Osteoblast (primary cell): Measurements from ENCODE around the gene CDX2. TPM values are rescaled to one million over a fixed set of nuclear protein-coding genes. Genes with fewer than 3 reads are reported as not detected.
A peak's percentile ranks its signal among the peaks of the same experiment; 100 is the strongest.

Experiments
- DNase-seq: peaks from one replicate; pipeline ENCODE4 v3.0.0; 2011; ENCODE audit warnings: low spot score, mixed read lengths; ENCODE audit not compliant: insufficient read length; ENCODE audit errors: missing footprints
- H2AFZ ChIP-seq: 2 replicates; pipeline ENCODE4 v1.6.0; 2011; ENCODE audit warnings: mild to moderate bottlenecking, low read length
- H3K27ac ChIP-seq: 2 replicates; pipeline ENCODE4 v1.5.1; 2011; ENCODE audit warnings: mild to moderate bottlenecking, low read depth, low read length, moderate library complexity
- H3K27me3 ChIP-seq: 2 replicates; pipeline ENCODE4 v1.6.0; 2012; ENCODE audit warnings: mild to moderate bottlenecking, control low read depth, inconsistent platforms, low read length, moderate library complexity; ENCODE audit not compliant: insufficient read depth
- H3K36me3 ChIP-seq: 2 replicates; pipeline ENCODE4 v1.5.1; 2011; ENCODE audit warnings: mild to moderate bottlenecking, low read length, control low read depth, moderate library complexity; ENCODE audit not compliant: insufficient read depth
- H3K4me1 ChIP-seq: 2 replicates; pipeline ENCODE4 v1.5.1; 2011; ENCODE audit warnings: mild to moderate bottlenecking, low read length, control low read depth, moderate library complexity; ENCODE audit not compliant: insufficient read depth
- H3K4me2 ChIP-seq: 2 replicates; pipeline ENCODE4 v1.6.0; 2011; ENCODE audit warnings: mild to moderate bottlenecking, low read length; ENCODE audit not compliant: insufficient read depth
- H3K4me3 ChIP-seq: fragments of 200-600 bp; sonication (generic); 3 replicates; pipeline ENCODE4 v1.5.1; 2012; ENCODE audit warnings: mild to moderate bottlenecking, low read length, inconsistent platforms; ENCODE audit not compliant: insufficient read depth
- H3K79me2 ChIP-seq: 2 replicates; pipeline ENCODE4 v1.6.0; 2012; ENCODE audit warnings: mild to moderate bottlenecking, low read length, control low read depth, inconsistent platforms; ENCODE audit not compliant: insufficient read depth
- H3K9me3 ChIP-seq: 2 replicates; pipeline ENCODE4 v1.5.1; 2011; ENCODE audit warnings: low read depth, low read length, control low read depth
- H4K20me1 ChIP-seq: 2 replicates; pipeline ENCODE4 v1.6.0; 2012; ENCODE audit warnings: mild to moderate bottlenecking, low read length, control low read depth; ENCODE audit not compliant: insufficient read depth
- total RNA-seq: library from RNA; depleted of rRNA; stranded (reverse); fragments of >200 nt; gene quantifications from 2 replicates; pipeline ENCODE4 v1.2.3, GENCODE V29; 2012
- TF ChIP-seq, protein P1 (sequence below): IDR thresholded peaks from 2 replicates; pipeline ENCODE4 v1.5.1; 2011; ENCODE audit warnings: mild to moderate bottlenecking, low read depth, low read length, moderate library complexity; ENCODE audit errors: extremely low read depth

CDX2 gene
- total RNA-seq, 1 donor = not detected

DNA sequence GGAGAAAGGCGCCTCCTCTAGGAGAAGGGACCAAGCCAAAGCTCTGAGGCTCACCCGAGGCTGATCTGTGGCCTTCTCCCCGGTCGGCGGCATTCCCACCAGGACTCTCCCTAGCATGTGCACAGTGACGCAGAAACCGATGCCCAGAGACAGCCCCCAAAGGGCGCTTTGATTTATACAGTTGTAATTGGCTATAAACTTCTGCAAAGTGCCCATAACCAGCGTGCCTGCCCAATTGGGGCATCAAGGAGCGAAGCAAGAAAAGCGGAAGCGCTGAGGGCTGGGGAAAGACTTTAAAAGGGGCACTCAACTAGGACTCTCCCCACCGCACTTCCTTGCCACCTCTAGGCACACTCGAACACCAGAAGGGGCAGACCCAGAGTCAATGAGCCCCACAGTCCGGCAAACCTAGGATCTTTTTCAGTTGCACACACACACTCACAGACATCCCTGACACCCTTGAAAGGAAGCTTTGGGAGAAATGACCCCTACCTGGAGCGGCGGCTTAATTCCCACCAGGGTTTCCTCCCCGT is 1.8 kb downstream of the CDX2 start:
- Histone ChIP-seq H3K36me3 (no peaks in the 10 kb centered on the region), H3K4me1 (no peaks in the 10 kb centered on the region), H3K4me3 (no peak overlapping the region), H3K27ac (no peak overlapping the region), H2AFZ (no peak overlapping the region), H3K27me3 (peaks cover 79% of the 10 kb centered on the region), H3K4me2 (no peak overlapping the region), H3K79me2 (no peaks in the 10 kb centered on the region), H4K20me1 (no peaks in the 10 kb centered on the region), H3K9me3 (no peaks in the 10 kb centered on the region)
- peak; percentile 67 for DNase-seq
- TF ChIP-seq, protein P1, sequence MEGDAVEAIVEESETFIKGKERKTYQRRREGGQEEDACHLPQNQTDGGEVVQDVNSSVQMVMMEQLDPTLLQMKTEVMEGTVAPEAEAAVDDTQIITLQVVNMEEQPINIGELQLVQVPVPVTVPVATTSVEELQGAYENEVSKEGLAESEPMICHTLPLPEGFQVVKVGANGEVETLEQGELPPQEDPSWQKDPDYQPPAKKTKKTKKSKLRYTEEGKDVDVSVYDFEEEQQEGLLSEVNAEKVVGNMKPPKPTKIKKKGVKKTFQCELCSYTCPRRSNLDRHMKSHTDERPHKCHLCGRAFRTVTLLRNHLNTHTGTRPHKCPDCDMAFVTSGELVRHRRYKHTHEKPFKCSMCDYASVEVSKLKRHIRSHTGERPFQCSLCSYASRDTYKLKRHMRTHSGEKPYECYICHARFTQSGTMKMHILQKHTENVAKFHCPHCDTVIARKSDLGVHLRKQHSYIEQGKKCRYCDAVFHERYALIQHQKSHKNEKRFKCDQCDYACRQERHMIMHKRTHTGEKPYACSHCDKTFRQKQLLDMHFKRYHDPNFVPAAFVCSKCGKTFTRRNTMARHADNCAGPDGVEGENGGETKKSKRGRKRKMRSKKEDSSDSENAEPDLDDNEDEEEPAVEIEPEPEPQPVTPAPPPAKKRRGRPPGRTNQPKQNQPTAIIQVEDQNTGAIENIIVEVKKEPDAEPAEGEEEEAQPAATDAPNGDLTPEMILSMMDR = no peak

DNA sequence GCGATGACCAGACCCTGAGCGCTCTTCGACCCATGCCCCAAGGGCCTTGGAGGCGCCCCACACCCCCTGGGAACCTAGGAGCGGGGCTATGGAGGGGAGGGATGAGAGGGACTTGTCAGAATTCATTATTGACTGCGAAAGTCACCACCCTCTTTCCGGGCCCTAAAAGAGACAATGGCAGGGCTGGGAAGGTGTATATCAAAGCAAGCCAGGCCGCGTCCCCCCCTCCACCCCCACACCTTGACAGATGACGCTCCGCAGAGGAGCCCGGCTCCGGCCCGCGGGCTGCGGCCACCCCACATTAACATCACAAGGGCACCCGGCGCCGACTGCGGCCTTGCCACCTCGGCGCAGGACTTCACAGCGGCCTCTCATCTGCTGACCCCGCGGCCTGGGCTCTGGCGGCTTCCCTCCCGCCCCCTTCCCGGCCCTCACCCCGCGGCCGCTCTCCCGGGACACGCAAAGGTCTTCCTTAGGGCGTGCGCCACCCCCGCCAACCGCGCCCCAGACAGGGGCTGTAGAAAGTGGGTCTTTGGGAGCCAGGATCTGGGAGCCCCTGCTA is 2.4 kb downstream of the CDX2 start:
- no peak overlapping the region for H3K4me2 ChIP-seq
- H3K27ac ChIP-seq = no peak overlapping the region
- H3K4me1 ChIP-seq = no peaks in the 10 kb centered on the region
- H3K27me3 ChIP-seq = peaks cover 79% of the 10 kb centered on the region
- peak; percentile 86 for DNase-seq
- H2AFZ ChIP-seq = no peak overlapping the region
- TF ChIP-seq, protein P1 = no peak
- no peaks in the 10 kb centered on the region for H3K79me2 ChIP-seq
- H3K36me3 ChIP-seq = no peaks in the 10 kb centered on the region
- H3K4me3 ChIP-seq = no peak overlapping the region
- H3K9me3 ChIP-seq = no peaks in the 10 kb centered on the region
- H4K20me1 ChIP-seq = no peaks in the 10 kb centered on the region

DNA sequence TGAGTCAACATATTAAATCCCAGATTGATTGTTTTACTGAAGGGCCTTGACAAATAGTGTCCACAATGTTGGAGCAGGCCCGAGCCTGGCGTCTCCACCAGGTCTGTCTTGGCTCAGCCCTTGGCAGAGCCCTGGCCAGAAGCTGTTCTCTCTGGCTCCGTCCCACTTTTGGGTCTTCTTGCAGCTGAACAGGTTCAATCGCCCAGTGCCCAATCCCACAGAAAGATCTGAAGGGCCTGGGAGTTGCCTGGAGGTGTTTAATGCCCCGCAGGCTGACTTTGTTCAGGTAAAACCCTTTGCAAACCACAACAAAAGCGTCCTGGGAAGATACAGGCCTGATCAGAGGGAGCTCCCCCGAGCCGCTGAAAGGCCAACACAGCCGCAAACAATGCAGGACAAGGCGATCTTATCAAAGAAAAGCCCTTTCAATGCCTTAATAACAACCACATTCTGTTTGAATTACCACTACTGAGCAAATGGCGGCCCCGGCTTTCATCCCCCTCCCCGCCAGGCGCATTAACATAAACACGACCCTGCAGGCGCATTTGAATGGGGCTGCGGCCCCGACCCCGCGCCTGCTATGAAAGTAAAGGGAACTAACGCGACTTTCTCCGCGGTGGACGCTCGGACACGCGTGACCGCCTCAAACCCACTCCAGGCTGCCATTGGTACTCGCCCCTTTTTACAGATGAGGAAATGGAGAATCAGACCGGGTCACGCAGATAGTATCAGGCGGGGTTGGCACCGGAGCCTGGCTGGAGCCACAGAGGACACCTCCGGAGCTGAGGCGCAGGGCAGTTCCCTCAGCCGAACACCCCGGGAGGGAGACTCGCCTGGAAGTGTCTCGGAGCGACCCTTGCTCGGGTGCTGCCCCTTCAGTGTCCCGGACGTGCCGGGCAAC is 3.1 kb downstream of the CDX2 start:
- Histone ChIP-seq H3K36me3 (no peaks in the 10 kb centered on the region), H4K20me1 (no peaks in the 10 kb centered on the region), H3K4me1 (no peaks in the 10 kb centered on the region), H3K4me3 (no peak overlapping the region), H3K79me2 (no peaks in the 10 kb centered on the region), H2AFZ (no peak overlapping the region), H3K27ac (no peak overlapping the region), H3K9me3 (no peaks in the 10 kb centered on the region), H3K4me2 (no peak overlapping the region), H3K27me3 (peaks cover 79% of the 10 kb centered on the region)
- DNase-seq = peak; percentile 82
- TF ChIP-seq, protein P1 = no peak

DNA sequence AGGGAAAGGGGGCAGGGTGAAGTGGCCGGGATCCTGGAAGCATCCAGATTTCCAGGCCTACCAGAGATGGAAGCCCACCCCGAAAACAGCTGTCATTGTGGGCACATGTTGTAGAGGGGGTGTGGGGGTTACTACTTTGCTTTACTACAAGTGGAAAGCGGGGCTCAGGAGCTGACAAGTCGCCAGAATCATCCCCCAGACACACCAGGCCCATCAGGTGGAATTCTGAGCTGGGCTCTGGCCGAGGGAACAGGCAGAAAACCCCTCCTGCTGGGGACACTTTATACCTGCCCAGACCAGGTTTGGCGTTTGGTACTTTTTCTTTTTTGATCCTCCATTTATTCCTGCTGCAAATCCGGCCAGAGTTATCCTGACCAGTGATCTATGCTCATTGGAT is 3.8 kb downstream of the CDX2 start:
- Histone ChIP-seq H3K9me3 (no peaks in the 10 kb centered on the region), H2AFZ (no peak overlapping the region), H3K27me3 (peaks cover 79% of the 10 kb centered on the region), H3K36me3 (no peaks in the 10 kb centered on the region), H4K20me1 (no peaks in the 10 kb centered on the region), H3K27ac (no peak overlapping the region), H3K4me3 (no peak overlapping the region), H3K79me2 (no peaks in the 10 kb centered on the region), H3K4me1 (no peaks in the 10 kb centered on the region), H3K4me2 (no peak overlapping the region)
- peak; percentile 66 for DNase-seq
- TF ChIP-seq, protein P1 = no peak
